ENCODE measurements around the gene PLB1. TPM values are rescaled to one million over a fixed set of nuclear protein-coding genes. Genes with fewer than 3 reads are reported as not detected.

Gene PLB1
- total RNA-seq, 1 donor from 2014 or later: not detected

DNA sequence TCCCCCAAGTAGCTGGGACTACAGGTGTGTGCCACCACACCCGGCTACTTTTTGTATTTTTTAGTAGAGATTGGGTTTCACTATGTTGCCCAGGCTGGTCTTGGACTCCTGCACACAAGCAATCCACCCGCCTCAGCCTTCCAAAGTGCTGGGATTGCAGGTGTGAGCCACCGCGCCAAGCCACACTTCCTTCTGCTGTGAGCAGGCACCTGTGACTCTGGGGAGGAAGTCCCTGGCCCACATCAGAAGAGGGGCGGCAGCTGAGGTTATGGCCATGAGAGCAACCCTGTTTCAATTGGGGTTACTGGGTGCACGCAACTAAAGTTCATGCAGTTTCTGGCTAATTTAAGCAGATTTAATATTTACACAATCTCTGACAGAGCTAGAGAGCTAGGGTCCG, 91.0 kb downstream of the PLB1 start:
- H3K9me3 Mint-ChIP-seq (ENCODE audit: unreplicated experiment): no peaks in the 10 kb centered on the region
- no peak for TF ChIP-seq CTCF (IDR thresholded peaks at IDR 0.05; ENCODE audit: partially characterized antibody, unreplicated experiment)
- no peak overlapping the region for H3K27ac Mint-ChIP-seq (ENCODE audit: unreplicated experiment)
- H3K4me1 Mint-ChIP-seq (ENCODE audit: low read depth, unreplicated experiment): peaks cover 19% of the 10 kb centered on the region
- DNase-seq: no peak
- H3K36me3 Mint-ChIP-seq (ENCODE audit: unreplicated experiment): no peaks in the 10 kb centered on the region
- H3K4me3 Mint-ChIP-seq (ENCODE audit: unreplicated experiment): no peak overlapping the region
- peaks cover 5% of the 10 kb centered on the region for H3K27me3 Mint-ChIP-seq (ENCODE audit: unreplicated experiment)

- H3K4me3 Mint-ChIP-seq (ENCODE audit: unreplicated experiment): no peak overlapping the region
- no peak overlapping the region for H3K27ac Mint-ChIP-seq (ENCODE audit: unreplicated experiment)
- TF ChIP-seq CTCF (IDR thresholded peaks at IDR 0.05; ENCODE audit: partially characterized antibody, unreplicated experiment): no peak
- H3K9me3 Mint-ChIP-seq (ENCODE audit: unreplicated experiment): no peaks in the 10 kb centered on the region
- H3K27me3 Mint-ChIP-seq (ENCODE audit: unreplicated experiment): peaks cover 5% of the 10 kb centered on the region
- DNase-seq: no peak
- H3K4me1 Mint-ChIP-seq (ENCODE audit: low read depth, unreplicated experiment): peaks cover 21% of the 10 kb centered on the region
- no peaks in the 10 kb centered on the region for H3K36me3 Mint-ChIP-seq (ENCODE audit: unreplicated experiment)
Measured at GRCh38 chr2:28587526-28588291, 91.8 kb downstream of the PLB1 start.

GRCh38 chr2:28588292-28588670, 92.4 kb downstream of the PLB1 start:
- no peak for DNase-seq
- no peak for TF ChIP-seq CTCF (IDR thresholded peaks at IDR 0.05; ENCODE audit: partially characterized antibody, unreplicated experiment)
- peaks cover 22% of the 10 kb centered on the region for H3K4me1 Mint-ChIP-seq (ENCODE audit: low read depth, unreplicated experiment)
- no peak overlapping the region for H3K4me3 Mint-ChIP-seq (ENCODE audit: unreplicated experiment)
- no peaks in the 10 kb centered on the region for H3K9me3 Mint-ChIP-seq (ENCODE audit: unreplicated experiment)
- peaks cover 5% of the 10 kb centered on the region for H3K27me3 Mint-ChIP-seq (ENCODE audit: unreplicated experiment)
- H3K36me3 Mint-ChIP-seq (ENCODE audit: unreplicated experiment): no peaks in the 10 kb centered on the region
- H3K27ac Mint-ChIP-seq (ENCODE audit: unreplicated experiment): no peak overlapping the region

- Mint-ChIP-seq H3K27ac (ENCODE audit: unreplicated experiment) (peak overlapping the region; percentile 0), H3K4me3 (ENCODE audit: unreplicated experiment) (no peak overlapping the region), H3K4me1 (ENCODE audit: low read depth, unreplicated experiment) (peaks cover 25% of the 10 kb centered on the region), H3K36me3 (ENCODE audit: unreplicated experiment) (no peaks in the 10 kb centered on the region), H3K9me3 (ENCODE audit: unreplicated experiment) (no peaks in the 10 kb centered on the region), H3K27me3 (ENCODE audit: unreplicated experiment) (peaks cover 6% of the 10 kb centered on the region)
- no peak for TF ChIP-seq CTCF (IDR thresholded peaks at IDR 0.05; ENCODE audit: partially characterized antibody, unreplicated experiment)
- no peak for DNase-seq
Measured at GRCh38 chr2:28589746-28590463, 94.0 kb downstream of the PLB1 start.

Data from glutamatergic neuron (in vitro differentiated cells).